ENCODE data around the gene FNDC3B.

The FNDC3B gene

DNA sequence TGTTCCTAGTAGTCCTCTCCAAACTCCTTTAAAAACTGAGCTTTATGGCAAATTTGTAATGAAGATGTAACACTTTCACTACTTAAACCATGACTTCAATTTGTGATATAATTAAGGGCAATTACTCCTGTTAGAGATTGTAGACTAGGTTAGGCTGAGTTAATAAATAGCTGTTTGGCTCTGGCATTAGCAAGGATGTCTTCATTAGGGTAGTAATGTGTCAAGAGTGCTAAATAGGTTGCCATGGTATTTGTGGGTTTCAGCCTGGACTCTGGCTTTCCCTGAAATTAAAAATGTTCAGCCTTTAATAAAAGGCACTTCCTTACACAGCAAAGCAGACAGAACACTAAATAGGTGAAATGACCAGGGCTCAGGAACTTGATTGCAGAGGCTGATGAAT is 337.0 kb downstream of the FNDC3B start:
- TF ChIP-seq ZNF223 (tag by site-specific recombination; IDR thresholded peaks at IDR 0.05) (no peak), ZNF530 (tag by site-specific recombination; IDR thresholded peaks at IDR 0.05; ENCODE audit: low read depth) (no peak), ZBTB8A (tag by site-specific recombination; IDR thresholded peaks at IDR 0.05) (no peak)
- no peaks in the 10 kb centered on the region for H3K9me3 ChIP-seq (ENCODE audit: control insufficient read depth, insufficient read depth, low read depth, low read length)
- no peak overlapping the region for H3K27ac ChIP-seq (ENCODE audit: extremely low read depth, low read depth, low read length)
- peaks cover 0 to 48% of the 10 kb centered on the region in 2 experiments; a peak in 1 of 3 replicates for H3K36me3 ChIP-seq (ENCODE audit: control insufficient read depth in 2 of 2, insufficient read depth in 1 of 2, low read length in 2 of 2)
- H3K4me3 ChIP-seq (ENCODE audit: low read depth, low read length) = no peak overlapping the region
- H3K4me1 ChIP-seq (ENCODE audit: control insufficient read depth, insufficient read depth, low read length) = no peaks in the 10 kb centered on the region
- ChIA-PET POLR2A (no interaction called here), CTCF (no interaction called here)

DNA sequence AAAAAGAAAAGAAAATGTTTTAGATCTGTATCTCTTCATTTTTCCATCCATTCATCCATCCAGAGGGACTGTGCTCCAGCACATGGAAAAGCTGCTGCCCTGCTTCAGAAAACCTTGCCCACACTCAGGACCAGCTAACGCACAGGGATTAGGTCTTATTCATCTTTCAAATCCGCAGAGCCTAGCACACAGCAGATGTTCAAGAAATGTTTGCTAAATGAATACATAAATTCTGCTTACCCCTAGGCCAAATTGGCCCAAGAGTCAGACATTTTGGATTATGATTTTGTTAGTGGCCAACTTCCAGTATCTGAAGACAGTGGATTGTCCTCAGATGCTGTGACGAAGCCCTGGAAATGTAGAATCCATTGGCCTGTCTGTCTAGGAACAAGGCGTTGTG is 337.5 kb downstream of the FNDC3B start:
- Histone ChIP-seq H3K9me3 (ENCODE audit: control insufficient read depth, insufficient read depth, low read depth, low read length) (no peaks in the 10 kb centered on the region), H3K36me3 (ENCODE audit: control insufficient read depth in 2 of 2, insufficient read depth in 1 of 2, low read length in 2 of 2) (peaks cover 0 to 47% of the 10 kb centered on the region in 2 experiments; a peak in 1 of 3 replicates), H3K4me1 (ENCODE audit: control insufficient read depth, insufficient read depth, low read length) (no peaks in the 10 kb centered on the region), H3K27ac (ENCODE audit: extremely low read depth, low read depth, low read length) (no peak overlapping the region), H3K4me3 (ENCODE audit: low read depth, low read length) (no peak overlapping the region)
- TF ChIP-seq, protein P1, sequence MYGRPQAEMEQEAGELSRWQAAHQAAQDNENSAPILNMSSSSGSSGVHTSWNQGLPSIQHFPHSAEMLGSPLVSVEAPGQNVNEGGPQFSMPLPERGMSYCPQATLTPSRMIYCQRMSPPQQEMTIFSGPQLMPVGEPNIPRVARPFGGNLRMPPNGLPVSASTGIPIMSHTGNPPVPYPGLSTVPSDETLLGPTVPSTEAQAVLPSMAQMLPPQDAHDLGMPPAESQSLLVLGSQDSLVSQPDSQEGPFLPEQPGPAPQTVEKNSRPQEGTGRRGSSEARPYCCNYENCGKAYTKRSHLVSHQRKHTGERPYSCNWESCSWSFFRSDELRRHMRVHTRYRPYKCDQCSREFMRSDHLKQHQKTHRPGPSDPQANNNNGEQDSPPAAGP (tag by site-specific recombination; IDR thresholded peaks at IDR 0.05) = no peak
- TF ChIP-seq ZNF629 (tag by site-specific recombination; IDR thresholded peaks at IDR 0.05) (no peak), ZBTB20 (tag by site-specific recombination; IDR thresholded peaks at IDR 0.05) (no peak), GFI1B (tag by site-specific recombination; IDR thresholded peaks at IDR 0.05) (no peak), ZNF16 (tag by site-specific recombination; IDR thresholded peaks at IDR 0.05; ENCODE audit: low read depth) (no peak), ZNF654 (tag by site-specific recombination; IDR thresholded peaks at IDR 0.05; ENCODE audit: low read depth) (no peak)
- POLR2A ChIA-PET = no interaction called here
- CTCF ChIA-PET = no interaction called here

DNA sequence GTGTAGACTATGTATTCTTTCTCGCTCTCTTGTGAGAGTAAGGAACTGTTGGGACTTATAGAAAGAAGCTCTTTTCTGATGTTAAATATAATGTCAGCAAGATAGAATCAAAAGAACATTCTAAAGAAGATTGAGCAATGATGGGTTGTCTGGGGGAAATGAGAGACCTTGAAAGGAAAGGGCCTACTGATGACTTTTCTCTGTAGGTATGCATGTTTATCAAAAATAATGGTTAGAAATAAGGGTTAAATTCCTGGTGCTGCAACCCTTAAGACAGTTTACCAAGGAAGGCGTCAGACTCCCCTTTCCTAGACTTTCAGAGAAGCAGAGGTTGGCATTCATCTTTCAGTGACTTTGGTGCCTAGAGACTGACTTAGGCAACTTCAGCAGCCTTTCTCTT is 339.1 kb downstream of the FNDC3B start:
- ChIA-PET POLR2A (no interaction called here), CTCF (no interaction called here)
- H3K36me3 ChIP-seq (ENCODE audit: control insufficient read depth in 2 of 2, insufficient read depth in 1 of 2, low read length in 2 of 2) = peaks cover 0 to 37% of the 10 kb centered on the region in 2 experiments; a peak in 1 of 3 replicates
- TF ChIP-seq ZNF16 (tag by site-specific recombination; IDR thresholded peaks at IDR 0.05; ENCODE audit: low read depth) = no peak
- TF ChIP-seq, protein P2, sequence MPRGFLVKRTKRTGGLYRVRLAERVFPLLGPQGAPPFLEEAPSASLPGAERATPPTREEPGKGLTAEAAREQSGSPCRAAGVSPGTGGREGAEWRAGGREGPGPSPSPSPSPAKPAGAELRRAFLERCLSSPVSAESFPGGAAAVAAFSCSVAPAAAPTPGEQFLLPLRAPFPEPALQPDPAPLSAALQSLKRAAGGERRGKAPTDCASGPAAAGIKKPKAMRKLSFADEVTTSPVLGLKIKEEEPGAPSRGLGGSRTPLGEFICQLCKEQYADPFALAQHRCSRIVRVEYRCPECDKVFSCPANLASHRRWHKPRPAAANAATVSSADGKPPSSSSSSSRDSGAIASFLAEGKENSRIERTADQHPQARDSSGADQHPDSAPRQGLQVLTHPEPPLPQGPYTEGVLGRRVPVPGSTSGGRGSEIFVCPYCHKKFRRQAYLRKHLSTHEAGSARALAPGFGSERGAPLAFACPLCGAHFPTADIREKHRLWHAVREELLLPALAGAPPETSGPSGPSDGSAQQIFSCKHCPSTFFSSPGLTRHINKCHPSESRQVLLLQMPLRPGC (tag by site-specific recombination; IDR thresholded peaks at IDR 0.05) = no peak
- no peak for TF ChIP-seq ZNF549 (tag by site-specific recombination; IDR thresholded peaks at IDR 0.05)
- TF ChIP-seq WT1 (tag by site-specific recombination; IDR thresholded peaks at IDR 0.05) = no peak
- TF ChIP-seq PRDM1 (tag by site-specific recombination; IDR thresholded peaks at IDR 0.05) = no peak
- no peak for TF ChIP-seq KLF7 (tag by site-specific recombination; IDR thresholded peaks at IDR 0.05; ENCODE audit: borderline replicate concordance)
- TF ChIP-seq, protein P3, sequence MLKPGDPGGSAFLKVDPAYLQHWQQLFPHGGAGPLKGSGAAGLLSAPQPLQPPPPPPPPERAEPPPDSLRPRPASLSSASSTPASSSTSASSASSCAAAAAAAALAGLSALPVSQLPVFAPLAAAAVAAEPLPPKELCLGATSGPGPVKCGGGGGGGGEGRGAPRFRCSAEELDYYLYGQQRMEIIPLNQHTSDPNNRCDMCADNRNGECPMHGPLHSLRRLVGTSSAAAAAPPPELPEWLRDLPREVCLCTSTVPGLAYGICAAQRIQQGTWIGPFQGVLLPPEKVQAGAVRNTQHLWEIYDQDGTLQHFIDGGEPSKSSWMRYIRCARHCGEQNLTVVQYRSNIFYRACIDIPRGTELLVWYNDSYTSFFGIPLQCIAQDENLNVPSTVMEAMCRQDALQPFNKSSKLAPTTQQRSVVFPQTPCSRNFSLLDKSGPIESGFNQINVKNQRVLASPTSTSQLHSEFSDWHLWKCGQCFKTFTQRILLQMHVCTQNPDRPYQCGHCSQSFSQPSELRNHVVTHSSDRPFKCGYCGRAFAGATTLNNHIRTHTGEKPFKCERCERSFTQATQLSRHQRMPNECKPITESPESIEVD (tag by site-specific recombination; IDR thresholded peaks at IDR 0.05) = no peak
- no peak for TF ChIP-seq ZNF560 (tag by site-specific recombination; IDR thresholded peaks at IDR 0.05; ENCODE audit: borderline replicate concordance)
- TF ChIP-seq ZNF610 (tag by site-specific recombination; IDR thresholded peaks at IDR 0.05; ENCODE audit: borderline replicate concordance) = no peak
- no peak for TF ChIP-seq ZNF23 (tag by site-specific recombination; IDR thresholded peaks at IDR 0.05; ENCODE audit: borderline replicate concordance)
- TF ChIP-seq ZNF510 (tag by site-specific recombination; IDR thresholded peaks at IDR 0.05; ENCODE audit: insufficient replicate concordance) = no peak
- TF ChIP-seq SCRT2 (tag by site-specific recombination; IDR thresholded peaks at IDR 0.05) = no peak
- TF ChIP-seq ZNF121 (tag by site-specific recombination; IDR thresholded peaks at IDR 0.05) = no peak
- no peak for TF ChIP-seq ZNF335 (tag by site-specific recombination; conservative IDR thresholded peaks at IDR 0.05)
- no peak for TF ChIP-seq ZNF214 (tag by site-specific recombination; IDR thresholded peaks at IDR 0.05; ENCODE audit: borderline replicate concordance)
- no peak for TF ChIP-seq ZNF132 (tag by site-specific recombination; IDR thresholded peaks at IDR 0.05; ENCODE audit: borderline replicate concordance)
- TF ChIP-seq, protein P4, sequence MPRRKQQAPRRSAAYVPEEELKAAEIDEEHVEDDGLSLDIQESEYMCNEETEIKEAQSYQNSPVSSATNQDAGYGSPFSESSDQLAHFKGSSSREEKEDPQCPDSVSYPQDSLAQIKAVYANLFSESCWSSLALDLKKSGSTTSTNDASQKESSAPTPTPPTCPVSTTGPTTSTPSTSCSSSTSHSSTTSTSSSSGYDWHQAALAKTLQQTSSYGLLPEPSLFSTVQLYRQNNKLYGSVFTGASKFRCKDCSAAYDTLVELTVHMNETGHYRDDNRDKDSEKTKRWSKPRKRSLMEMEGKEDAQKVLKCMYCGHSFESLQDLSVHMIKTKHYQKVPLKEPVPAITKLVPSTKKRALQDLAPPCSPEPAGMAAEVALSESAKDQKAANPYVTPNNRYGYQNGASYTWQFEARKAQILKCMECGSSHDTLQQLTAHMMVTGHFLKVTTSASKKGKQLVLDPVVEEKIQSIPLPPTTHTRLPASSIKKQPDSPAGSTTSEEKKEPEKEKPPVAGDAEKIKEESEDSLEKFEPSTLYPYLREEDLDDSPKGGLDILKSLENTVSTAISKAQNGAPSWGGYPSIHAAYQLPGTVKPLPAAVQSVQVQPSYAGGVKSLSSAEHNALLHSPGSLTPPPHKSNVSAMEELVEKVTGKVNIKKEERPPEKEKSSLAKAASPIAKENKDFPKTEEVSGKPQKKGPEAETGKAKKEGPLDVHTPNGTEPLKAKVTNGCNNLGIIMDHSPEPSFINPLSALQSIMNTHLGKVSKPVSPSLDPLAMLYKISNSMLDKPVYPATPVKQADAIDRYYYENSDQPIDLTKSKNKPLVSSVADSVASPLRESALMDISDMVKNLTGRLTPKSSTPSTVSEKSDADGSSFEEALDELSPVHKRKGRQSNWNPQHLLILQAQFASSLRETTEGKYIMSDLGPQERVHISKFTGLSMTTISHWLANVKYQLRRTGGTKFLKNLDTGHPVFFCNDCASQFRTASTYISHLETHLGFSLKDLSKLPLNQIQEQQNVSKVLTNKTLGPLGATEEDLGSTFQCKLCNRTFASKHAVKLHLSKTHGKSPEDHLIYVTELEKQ (tag by site-specific recombination; IDR thresholded peaks at IDR 0.05; ENCODE audit: borderline replicate concordance) = no peak

More for the DNA sequence above, 339.1 kb downstream of the FNDC3B start:
- Histone ChIP-seq H3K4me3 (ENCODE audit: low read depth, low read length) (no peak overlapping the region), H3K9me3 (ENCODE audit: control insufficient read depth, insufficient read depth, low read depth, low read length) (no peaks in the 10 kb centered on the region), H3K4me1 (ENCODE audit: control insufficient read depth, insufficient read depth, low read length) (no peaks in the 10 kb centered on the region), H3K27ac (ENCODE audit: extremely low read depth, low read depth, low read length) (no peak overlapping the region)
